ENCODE results near the gene GFPT1.

Gene GFPT1

DNA sequence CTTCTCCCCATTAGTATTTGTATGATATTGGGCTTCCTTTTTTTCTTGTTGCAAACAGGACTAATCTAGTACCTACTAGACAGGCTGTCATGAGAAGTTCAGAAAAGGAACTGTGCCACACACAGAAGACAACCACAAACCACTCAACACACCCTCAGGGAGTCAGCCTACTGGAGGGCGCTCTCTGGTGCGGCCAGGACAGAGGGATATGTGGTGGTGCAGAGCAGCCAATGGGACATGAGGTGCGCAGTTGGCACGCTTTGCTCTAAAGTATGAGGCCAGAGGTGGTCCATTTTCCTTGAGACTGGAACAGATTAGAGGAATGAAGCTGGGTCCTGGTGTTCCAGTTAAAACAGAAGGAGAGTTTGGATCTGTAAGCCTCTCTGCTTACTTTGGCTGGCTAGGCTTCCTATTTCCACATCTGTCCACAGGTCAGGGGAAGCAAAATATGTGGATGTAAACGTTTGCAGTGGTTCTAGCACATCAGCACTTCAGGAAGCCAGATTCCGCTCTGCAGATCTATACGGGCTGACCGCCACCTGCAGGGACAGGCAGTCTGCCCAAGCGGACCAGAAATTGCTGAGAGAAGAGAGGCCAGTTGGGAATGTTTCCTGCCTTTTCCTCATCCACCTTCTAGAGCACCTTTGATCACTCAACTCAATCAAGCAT lies 114.1 kb downstream of the GFPT1 start:
- Histone ChIP-seq H3K4me1 (no peaks in the 10 kb centered on the region), H2AFZ (no peak overlapping the region), H3K36me3 (ENCODE audit: control insufficient read depth, insufficient read depth, low read length) (no peaks in the 10 kb centered on the region), H3K27ac (no peak overlapping the region), H3K4me3 (ENCODE audit: low read depth, low read length) (no peak overlapping the region), H3K27me3 (ENCODE audit: control insufficient read depth, insufficient read depth, low read length) (no peaks in the 10 kb centered on the region), H3K9ac (no peak overlapping the region), H3K4me2 (ENCODE audit: low read length) (no peak overlapping the region), H3K9me3 (ENCODE audit: control insufficient read depth, low read length) (no peaks in the 10 kb centered on the region), H3K79me2 (no peaks in the 10 kb centered on the region)
- no peak for TF ChIP-seq CTCF (IDR thresholded peaks at IDR 0.05)

- no peaks in the 10 kb centered on the region for H3K36me3 ChIP-seq (ENCODE audit: control insufficient read depth, insufficient read depth, low read length)
- H3K9ac ChIP-seq = no peak overlapping the region
- H2AFZ ChIP-seq = no peak overlapping the region
- no peaks in the 10 kb centered on the region for H3K79me2 ChIP-seq
- no peak overlapping the region for H3K4me3 ChIP-seq (ENCODE audit: low read depth, low read length)
- no peak overlapping the region for H3K27ac ChIP-seq
- no peak overlapping the region for H3K4me2 ChIP-seq (ENCODE audit: low read length)
- no peaks in the 10 kb centered on the region for H3K4me1 ChIP-seq
- TF ChIP-seq CTCF (IDR thresholded peaks at IDR 0.05) = no peak
- no peaks in the 10 kb centered on the region for H3K9me3 ChIP-seq (ENCODE audit: control insufficient read depth, low read length)
- H3K27me3 ChIP-seq (ENCODE audit: control insufficient read depth, insufficient read depth, low read length) = no peaks in the 10 kb centered on the region
These were observed 115.2 kb downstream of the GFPT1 start for GRCh38 chr2:69271831-69272257.

All from parathyroid adenoma (tissue), 2 donors.